Breast epithelium (tissue), 4 donors: ENCODE results near the gene P4HA3. TPM values are rescaled to one million over a fixed set of nuclear protein-coding genes. Genes with fewer than 3 reads are reported as not detected.

Experiments
- DNase-seq, 2 donors: peaks; one replicate each; pipeline ENCODE4 v3.0.0-alpha.2; 2019; ENCODE audit warnings: low spot score in 2 of 2
- H3K27ac ChIP-seq, 2 donors: fragments of 200-600 bp; sonication (generic) in 1 of 2; one replicate each; pipeline ENCODE4 v1.5.1; 2016 to 2019; ENCODE audit warnings: mild to moderate bottlenecking in 1 of 2
- H3K27me3 ChIP-seq, 2 donors: fragments of 200-600 bp; sonication (generic) in 1 of 2; one replicate each; pipeline versions ENCODE4 v1.5.1 to v1.6.0; 2017 to 2019; ENCODE audit warnings: control low read depth in 1 of 2, mild to moderate bottlenecking in 1 of 2
- H3K36me3 ChIP-seq: fragments of 200-600 bp; one replicate; pipeline ENCODE4 v1.5.1; 2019
- H3K4me1 ChIP-seq, 2 donors: fragments of 200-600 bp; sonication (generic); one replicate each; pipeline ENCODE4 v1.5.1; 2016 to 2019; ENCODE audit warnings: control low read depth in 1 of 2
- H3K4me3 ChIP-seq, 3 donors: fragments of 200-600 bp; sonication (generic); 1 replicate in 2 of 3; 2 replicates in 1 of 3; pipeline ENCODE4 v1.5.1; 2016 to 2019; ENCODE audit warnings: mild to moderate bottlenecking in 3 of 3, moderate library complexity in 2 of 3
- H3K9me3 ChIP-seq, 2 donors: fragments of 200-600 bp; sonication (generic) in 1 of 2; one replicate each; pipeline ENCODE4 v1.5.1; 2016 to 2019; ENCODE audit warnings: control low read depth in 1 of 2
- CTCF ChIP-seq, 3 donors: fragments of 450-650 bp; IDR thresholded peaks; one replicate each; pipeline ENCODE4 v1.5.1; 2016 to 2017; ENCODE audit warnings: antibody characterized with exemption in 3 of 3, mild to moderate bottlenecking in 3 of 3, moderate library complexity in 3 of 3
- POLR2A ChIP-seq: fragments of 450-650 bp; IDR thresholded peaks from one replicate; pipeline ENCODE4 v1.6.1; 2016; ENCODE audit warnings: antibody characterized with exemption, mild to moderate bottlenecking, moderate library complexity
- POLR2AphosphoS5 ChIP-seq, 3 donors: sonication (generic); formaldehyde crosslinking; IDR thresholded peaks; one replicate each; pipeline ENCODE4 v1.6.1; 2017; ENCODE audit warnings: antibody characterized with exemption in 3 of 3
- intact Hi-C: fragments of 100-400 bp; cut with DNase I; formaldehyde crosslinking; loops from one replicate; pipeline ENCODE4 v1.15.1; 2023; ENCODE audit warnings: low total_unique reads
- total RNA-seq, 3 donors: library from RNA; depleted of rRNA; stranded (reverse); fragments of >200 nt; gene quantifications; one replicate each; pipeline ENCODE4 v1.1.0, GENCODE V29; 2016

Gene P4HA3
- total RNA-seq, 3 donors from 2014 or later, result 0.29 to 0.66 (median 0.48) TPM

GRCh38 chr11:74325649-74326645, 14.5 kb upstream of the P4HA3 start:
- no peaks in the 10 kb centered on the region for H3K4me1 ChIP-seq

GRCh38 chr11:74322667-74323066, 11.2 kb upstream of the P4HA3 start:
- no peaks in the 10 kb centered on the region for H3K36me3 ChIP-seq
- TF ChIP-seq CTCF (IDR thresholded peaks at IDR 0.05) (no peak), POLR2AphosphoS5 (IDR thresholded peaks at IDR 0.05) (no peak), POLR2A (no peak)
- intact Hi-C loops, result no loop called here
- H3K9me3 ChIP-seq, result peaks cover 0 to under 1% of the 10 kb centered on the region in 2 donors
- H3K27me3 ChIP-seq, result no peaks in the 10 kb centered on the region
- no peak for DNase-seq
- H3K27ac ChIP-seq, result no peak overlapping the region
- no peaks in the 10 kb centered on the region for H3K4me1 ChIP-seq
- no peak overlapping the region for H3K4me3 ChIP-seq

More at GRCh38 chr11:74325649-74326645, 14.5 kb upstream of the P4HA3 start:
- Histone ChIP-seq H3K27ac (peak overlapping the region in 1 of 2 donors; percentile 35), H3K36me3 (no peaks in the 10 kb centered on the region), H3K27me3 (no peaks in the 10 kb centered on the region), H3K4me3 (no peak overlapping the region), H3K9me3 (no peaks in the 10 kb centered on the region)
- peak in 1 of 2 donors; percentile 61 for DNase-seq
- intact Hi-C loops, result no loop called here
- TF ChIP-seq POLR2A (no peak), CTCF (IDR thresholded peaks at IDR 0.05) (no peak), POLR2AphosphoS5 (IDR thresholded peaks at IDR 0.05) (peak in 2 of 3 donors; percentile 16 to 22)

- H3K4me3 ChIP-seq, result no peak overlapping the region
- H3K9me3 ChIP-seq, result peaks cover 0 to 10% of the 10 kb centered on the region in 2 donors
- no peak for DNase-seq
- peak in 1 of 3 donors; percentile 26 for TF ChIP-seq CTCF (IDR thresholded peaks at IDR 0.05)
- no peak for TF ChIP-seq POLR2AphosphoS5 (IDR thresholded peaks at IDR 0.05)
- no peaks in the 10 kb centered on the region for H3K27me3 ChIP-seq
- intact Hi-C loops, result no loop called here
- no peaks in the 10 kb centered on the region for H3K36me3 ChIP-seq
- H3K4me1 ChIP-seq, result no peaks in the 10 kb centered on the region
- no peak overlapping the region for H3K27ac ChIP-seq
Measured at GRCh38 chr11:74321487-74322188, 10.2 kb upstream of the P4HA3 start.

- DNase-seq, result no peak
- Histone ChIP-seq H3K4me3 (no peak overlapping the region), H3K27ac (no peak overlapping the region), H3K27me3 (no peaks in the 10 kb centered on the region), H3K4me1 (no peaks in the 10 kb centered on the region), H3K9me3 (peaks cover 0 to 14% of the 10 kb centered on the region in 2 donors), H3K36me3 (no peaks in the 10 kb centered on the region)
- intact Hi-C loops, result no loop called here
- TF ChIP-seq CTCF (IDR thresholded peaks at IDR 0.05), result no peak
- TF ChIP-seq POLR2A, result no peak
- TF ChIP-seq POLR2AphosphoS5 (IDR thresholded peaks at IDR 0.05), result no peak
Measured at GRCh38 chr11:74320538-74320937, 9.1 kb upstream of the P4HA3 start.
